ENCODE data around the gene TNFSF15.

- TF ChIP-seq, protein P1, sequence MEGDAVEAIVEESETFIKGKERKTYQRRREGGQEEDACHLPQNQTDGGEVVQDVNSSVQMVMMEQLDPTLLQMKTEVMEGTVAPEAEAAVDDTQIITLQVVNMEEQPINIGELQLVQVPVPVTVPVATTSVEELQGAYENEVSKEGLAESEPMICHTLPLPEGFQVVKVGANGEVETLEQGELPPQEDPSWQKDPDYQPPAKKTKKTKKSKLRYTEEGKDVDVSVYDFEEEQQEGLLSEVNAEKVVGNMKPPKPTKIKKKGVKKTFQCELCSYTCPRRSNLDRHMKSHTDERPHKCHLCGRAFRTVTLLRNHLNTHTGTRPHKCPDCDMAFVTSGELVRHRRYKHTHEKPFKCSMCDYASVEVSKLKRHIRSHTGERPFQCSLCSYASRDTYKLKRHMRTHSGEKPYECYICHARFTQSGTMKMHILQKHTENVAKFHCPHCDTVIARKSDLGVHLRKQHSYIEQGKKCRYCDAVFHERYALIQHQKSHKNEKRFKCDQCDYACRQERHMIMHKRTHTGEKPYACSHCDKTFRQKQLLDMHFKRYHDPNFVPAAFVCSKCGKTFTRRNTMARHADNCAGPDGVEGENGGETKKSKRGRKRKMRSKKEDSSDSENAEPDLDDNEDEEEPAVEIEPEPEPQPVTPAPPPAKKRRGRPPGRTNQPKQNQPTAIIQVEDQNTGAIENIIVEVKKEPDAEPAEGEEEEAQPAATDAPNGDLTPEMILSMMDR (IDR thresholded peaks at IDR 0.05) = no peak
- no peak for TF ChIP-seq POLR2A (IDR thresholded peaks at IDR 0.05)
Measured at GRCh38 chr9:114818178-114818577, 12.3 kb upstream of the TNFSF15 start.

All from adrenal gland (tissue), 5 donors.